Spinal cord (tissue), 10 donors: Measurements from ENCODE around the gene OSBPL6. TPM values are rescaled to one million over a fixed set of nuclear protein-coding genes. Genes with fewer than 3 reads are reported as not detected.
"Not testable (repeated sequence)": the region's sequence is repeated elsewhere in the genome, so short reads cannot be mapped to it uniquely, and the experiment has no call there.

Experiments used
- DNase-seq, 6 donors: peaks; one replicate each; pipeline versions ENCODE4 v3.0.0 to v3.0.0-alpha.2; 2013 to 2015; ENCODE audit warnings: low spot score in 6 of 6, low read depth in 4 of 6
- H3K27ac ChIP-seq: one replicate; pipeline ENCODE4 v1.5.1; 2013; ENCODE audit warnings: low read depth, low read length, control low read depth
- H3K27me3 ChIP-seq: one replicate; pipeline ENCODE4 v1.6.1; 2013; ENCODE audit warnings: low read length; ENCODE audit not compliant: control insufficient read depth, insufficient read depth
- H3K36me3 ChIP-seq: one replicate; pipeline ENCODE4 v1.6.1; 2013; ENCODE audit warnings: low read length; ENCODE audit not compliant: control insufficient read depth, insufficient read depth
- H3K4me1 ChIP-seq: one replicate; pipeline ENCODE4 v1.6.1; 2013; ENCODE audit warnings: low read length; ENCODE audit not compliant: control insufficient read depth, insufficient read depth
- H3K4me3 ChIP-seq: one replicate; pipeline ENCODE4 v1.5.1; 2013; ENCODE audit warnings: low read depth, low read length, control low read depth
- H3K9me3 ChIP-seq: one replicate; pipeline ENCODE4 v1.6.1; 2013; ENCODE audit warnings: low read length; ENCODE audit not compliant: control insufficient read depth, insufficient read depth
- WGBS: methylation state at CpG from one replicate; pipeline ENCODE4 v1.1.5; 2013; ENCODE audit warnings: missing lambda C conversion rate; ENCODE audit not compliant: insufficient coverage; 5-methylcytosine and 5-hydroxymethylcytosine counted together
- polyA plus RNA-seq, 2 donors: library from polyadenylated mRNA; unstranded; fragments of 120-200 nt; gene quantifications; one replicate each; pipeline ENCODE4 v1.2.1, GENCODE V29; 2013; ENCODE audit not compliant: insufficient read length in 2 of 2
- total RNA-seq, 2 donors: library from RNA; depleted of rRNA in 1 of 2; stranded (reverse); fragments of 120-200 nt in 1 of 2; fragments of >200 nt in 1 of 2; gene quantifications; one replicate each; pipeline versions ENCODE4 v1.2.3 to v1.2.4, GENCODE V29; 2013 to 2014
- donor health status: healthy.

OSBPL6 gene
- total and polyA plus RNA-seq, 4 donors = 7.3 to 18.8 (median 17.8) TPM

GRCh38 chr2:178413472-178414265 is 219.4 kb downstream of the OSBPL6 start:
- Histone ChIP-seq H3K9me3 (no peaks in the 10 kb centered on the region), H3K27me3 (no peaks in the 10 kb centered on the region), H3K36me3 (no peaks in the 10 kb centered on the region), H3K4me3 (peak overlapping the region; percentile 81), H3K4me1 (peaks cover 3% of the 10 kb centered on the region), H3K27ac (peak overlapping the region; percentile 95)
- under 1% methylated on average over 41 of the region's 45 CpGs for WGBS
- DNase-seq = peak; percentile 60 to 95 (median 72)

- Histone ChIP-seq H3K27me3 (no peaks in the 10 kb centered on the region), H3K4me3 (peak overlapping the region; percentile 81), H3K9me3 (no peaks in the 10 kb centered on the region), H3K27ac (peak overlapping the region; percentile 95), H3K4me1 (peaks cover 3% of the 10 kb centered on the region), H3K36me3 (no peaks in the 10 kb centered on the region)
- DNase-seq = peak; percentile 75 to 97 (median 86)
- WGBS = 10% methylated on average over 14 of the region's 21 CpGs
These were observed 220.2 kb downstream of the OSBPL6 start for GRCh38 chr2:178414266-178415247.

- H3K27ac ChIP-seq = no peak overlapping the region
- no peak for DNase-seq
- no peak overlapping the region for H3K4me3 ChIP-seq
These were observed 221.7 kb downstream of the OSBPL6 start for GRCh38 chr2:178415979-178416378.

GRCh38 chr2:178417916-178418315 is 223.6 kb downstream of the OSBPL6 start:
- no peak overlapping the region for H3K4me3 ChIP-seq
- no peak overlapping the region for H3K27ac ChIP-seq
- DNase-seq = no peak
- H3K36me3 ChIP-seq = no peaks in the 10 kb centered on the region
- no peaks in the 10 kb centered on the region for H3K27me3 ChIP-seq
- peaks cover 3% of the 10 kb centered on the region for H3K4me1 ChIP-seq
- no peaks in the 10 kb centered on the region for H3K9me3 ChIP-seq
- WGBS = no CpG with 5 or more reads among the region's 3 CpGs

More at GRCh38 chr2:178415979-178416378, 221.7 kb downstream of the OSBPL6 start:
- Histone ChIP-seq H3K27me3 (no peaks in the 10 kb centered on the region), H3K9me3 (no peaks in the 10 kb centered on the region), H3K36me3 (no peaks in the 10 kb centered on the region), H3K4me1 (peaks cover 3% of the 10 kb centered on the region)

GRCh38 chr2:178418426-178418825 is 224.1 kb downstream of the OSBPL6 start:
- Histone ChIP-seq H3K9me3 (no peaks in the 10 kb centered on the region), H3K27ac (no peak overlapping the region), H3K4me1 (peaks cover 3% of the 10 kb centered on the region), H3K36me3 (no peaks in the 10 kb centered on the region), H3K27me3 (no peaks in the 10 kb centered on the region), H3K4me3 (no peak overlapping the region)
- DNase-seq = no peak
- no CpG with 5 or more reads among the region's 1 CpG for WGBS

- Histone ChIP-seq H3K27me3 (no peaks in the 10 kb centered on the region), H3K27ac (no peak overlapping the region), H3K4me1 (peaks cover 3% of the 10 kb centered on the region), H3K9me3 (no peaks in the 10 kb centered on the region), H3K4me3 (no peak overlapping the region), H3K36me3 (no peaks in the 10 kb centered on the region)
- WGBS = no CpG with 5 or more reads among the region's 1 CpG
- peak in 2 of 6 donors; percentile 31 to 71 for DNase-seq
These were observed 224.8 kb downstream of the OSBPL6 start for GRCh38 chr2:178419123-178419522.

GRCh38 chr2:178420463-178420999 is 226.2 kb downstream of the OSBPL6 start:
- Histone ChIP-seq H3K4me3 (no peak overlapping the region), H3K36me3 (no peaks in the 10 kb centered on the region), H3K9me3 (no peaks in the 10 kb centered on the region), H3K27ac (no peak overlapping the region), H3K27me3 (no peaks in the 10 kb centered on the region), H3K4me1 (no peaks in the 10 kb centered on the region)
- WGBS = 67% methylated on average over 1 of the region's 1 CpG
- no peak for DNase-seq

- WGBS = 100% methylated on average over 2 of the region's 3 CpGs
- no peak for DNase-seq
These were observed 227.8 kb downstream of the OSBPL6 start for GRCh38 chr2:178422097-178422496.

GRCh38 chr2:178423746-178424145 is 229.4 kb downstream of the OSBPL6 start:
- not testable (repeated sequence) for H3K27me3 ChIP-seq, H3K27ac ChIP-seq, DNase-seq, H3K9me3 ChIP-seq, H3K4me3 ChIP-seq, H3K4me1 ChIP-seq, H3K36me3 ChIP-seq
- 100% methylated on average over 1 of the region's 5 CpGs for WGBS

More at GRCh38 chr2:178422097-178422496, 227.8 kb downstream of the OSBPL6 start:
- no peak overlapping the region for H3K4me3 ChIP-seq
- H3K27me3 ChIP-seq = no peaks in the 10 kb centered on the region
- H3K27ac ChIP-seq = no peak overlapping the region
- no peaks in the 10 kb centered on the region for H3K9me3 ChIP-seq
- H3K4me1 ChIP-seq = no peaks in the 10 kb centered on the region
- no peaks in the 10 kb centered on the region for H3K36me3 ChIP-seq
